Measurements from ENCODE around the gene MAP7.

DNA sequence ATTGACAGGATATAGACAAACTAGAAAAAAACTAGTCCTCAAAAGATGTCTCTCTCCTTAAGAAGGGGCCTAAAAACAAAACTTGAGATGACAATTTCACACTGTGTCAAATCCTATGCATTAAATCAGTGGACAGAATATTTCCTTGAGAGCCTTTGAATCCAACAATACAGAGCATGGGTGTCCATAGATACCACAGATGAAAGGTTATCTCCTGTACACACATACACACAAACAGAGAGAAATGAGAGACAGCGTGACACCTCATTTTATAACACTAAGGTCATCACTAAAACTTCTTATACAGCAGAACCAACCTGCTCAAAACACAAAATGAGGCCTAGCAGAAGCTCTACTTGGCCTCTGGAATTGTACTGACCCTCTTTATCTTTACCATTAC lies 55.5 kb downstream of the MAP7 start:
- no peak for TF ChIP-seq CTCF (conservative IDR thresholded peaks at IDR 0.05)
- no peak for TF ChIP-seq EZH2 (IDR thresholded peaks at IDR 0.05; ENCODE audit: low read depth)

All from PC-9 (cell line).